HG02852 (cell line): Measurements from ENCODE around the gene PHAX.
"Not testable (repeated sequence)": the region's sequence is repeated elsewhere in the genome, so short reads cannot be mapped to it uniquely, and the experiment has no call there.

Experiments used
- ATAC-seq: cut with Tn5 transposase; IDR thresholded peaks from one replicate; pipeline ENCODE4 v1.9.1; 2021; ENCODE audit warnings: mild to moderate bottlenecking, moderate library complexity; ENCODE audit not compliant: unreplicated experiment

PHAX gene

GRCh38 chr5:126603402-126603991, 2.8 kb downstream of the PHAX start:
- no peak for ATAC-seq

GRCh38 chr5:126605525-126605924, 4.8 kb downstream of the PHAX start:
- ATAC-seq = no peak

GRCh38 chr5:126610160-126610559, 9.4 kb downstream of the PHAX start:
- ATAC-seq = no peak

- ATAC-seq = no peak
These were observed 9.9 kb downstream of the PHAX start for GRCh38 chr5:126610616-126611015.

- no peak for ATAC-seq
These were observed 13.3 kb downstream of the PHAX start for GRCh38 chr5:126613941-126614592.

- peak; percentile 96 for ATAC-seq
These were observed 14.5 kb downstream of the PHAX start for GRCh38 chr5:126615286-126615685.

GRCh38 chr5:126617603-126618002, 16.9 kb downstream of the PHAX start:
- ATAC-seq = not testable (repeated sequence)

- no peak for ATAC-seq
These were observed 19.0 kb downstream of the PHAX start for GRCh38 chr5:126619781-126620180.

- ATAC-seq = no peak
These were observed 23.8 kb downstream of the PHAX start for GRCh38 chr5:126624534-126624933.

- ATAC-seq = no peak
These were observed 27.4 kb downstream of the PHAX start for GRCh38 chr5:126628102-126628501.

GRCh38 chr5:126631920-126632319, 31.2 kb downstream of the PHAX start:
- no peak for ATAC-seq

GRCh38 chr5:126633552-126633951, 32.8 kb downstream of the PHAX start:
- no peak for ATAC-seq

- ATAC-seq = no peak
These were observed 34.8 kb downstream of the PHAX start for GRCh38 chr5:126635585-126635984.

- ATAC-seq = no peak
These were observed 36.2 kb downstream of the PHAX start for GRCh38 chr5:126636956-126637355.

GRCh38 chr5:126640866-126641265, 40.1 kb downstream of the PHAX start:
- peak; percentile 29 for ATAC-seq

- peak; percentile 87 for ATAC-seq
These were observed 40.6 kb downstream of the PHAX start for GRCh38 chr5:126641387-126641786.

GRCh38 chr5:126645132-126645531, 44.4 kb downstream of the PHAX start:
- no peak for ATAC-seq

- ATAC-seq = no peak
These were observed 46.3 kb downstream of the PHAX start for GRCh38 chr5:126647071-126647470.

GRCh38 chr5:126648471-126648870, 47.7 kb downstream of the PHAX start:
- ATAC-seq = no peak

GRCh38 chr5:126649057-126649456, 48.3 kb downstream of the PHAX start:
- ATAC-seq = not testable (repeated sequence)

GRCh38 chr5:126649709-126650108, 49.0 kb downstream of the PHAX start:
- ATAC-seq = not testable (repeated sequence)

- ATAC-seq = no peak
These were observed 49.7 kb downstream of the PHAX start for GRCh38 chr5:126650463-126650862.
